ENCODE results near the gene CKS2.

DNA sequence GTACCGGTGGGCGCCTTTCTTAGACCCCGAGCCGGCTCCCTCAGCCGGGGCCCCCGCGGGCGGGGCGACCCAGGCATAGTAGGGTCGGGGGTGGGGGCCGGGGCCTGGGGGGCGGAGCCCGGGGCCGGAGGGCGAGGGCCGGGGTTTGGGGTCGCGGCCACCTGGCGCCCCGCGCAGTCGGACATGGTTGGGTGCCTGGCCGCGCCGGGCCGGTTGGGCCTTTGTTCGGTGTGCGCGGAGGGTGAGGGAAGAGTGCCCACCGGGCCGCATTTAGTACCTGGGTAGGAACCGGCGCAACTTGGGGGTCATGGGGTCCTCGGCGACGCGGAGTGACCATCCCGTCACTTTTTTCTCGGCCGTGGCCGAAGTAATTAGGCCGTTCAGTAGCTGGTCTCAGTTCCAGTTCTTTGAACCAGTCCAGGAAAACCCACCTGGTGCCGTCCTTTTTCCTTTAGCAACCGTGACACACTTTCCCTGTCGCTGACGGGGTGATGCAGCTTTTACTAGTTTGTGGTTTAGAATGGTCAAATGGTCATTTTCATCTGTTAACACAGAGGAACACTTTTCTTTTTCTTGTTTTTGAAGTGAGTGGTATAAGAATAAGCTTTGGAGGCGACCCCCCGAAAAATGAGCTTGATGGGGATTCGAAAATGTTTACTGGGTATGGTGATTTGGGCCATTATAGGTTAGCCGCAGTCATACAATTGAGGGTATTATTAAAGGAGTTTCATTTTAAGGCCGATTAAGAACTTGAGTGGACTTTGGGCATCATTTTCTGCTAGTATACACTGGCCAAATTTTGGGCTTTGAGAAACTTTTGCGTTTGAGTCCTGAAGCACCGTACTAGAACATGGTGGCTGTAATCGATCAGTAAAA, 589 bp downstream of the CKS2 start:
- no peak for TF ChIP-seq POLR2A (IDR thresholded peaks at IDR 0.05)
- TF ChIP-seq, protein P1, sequence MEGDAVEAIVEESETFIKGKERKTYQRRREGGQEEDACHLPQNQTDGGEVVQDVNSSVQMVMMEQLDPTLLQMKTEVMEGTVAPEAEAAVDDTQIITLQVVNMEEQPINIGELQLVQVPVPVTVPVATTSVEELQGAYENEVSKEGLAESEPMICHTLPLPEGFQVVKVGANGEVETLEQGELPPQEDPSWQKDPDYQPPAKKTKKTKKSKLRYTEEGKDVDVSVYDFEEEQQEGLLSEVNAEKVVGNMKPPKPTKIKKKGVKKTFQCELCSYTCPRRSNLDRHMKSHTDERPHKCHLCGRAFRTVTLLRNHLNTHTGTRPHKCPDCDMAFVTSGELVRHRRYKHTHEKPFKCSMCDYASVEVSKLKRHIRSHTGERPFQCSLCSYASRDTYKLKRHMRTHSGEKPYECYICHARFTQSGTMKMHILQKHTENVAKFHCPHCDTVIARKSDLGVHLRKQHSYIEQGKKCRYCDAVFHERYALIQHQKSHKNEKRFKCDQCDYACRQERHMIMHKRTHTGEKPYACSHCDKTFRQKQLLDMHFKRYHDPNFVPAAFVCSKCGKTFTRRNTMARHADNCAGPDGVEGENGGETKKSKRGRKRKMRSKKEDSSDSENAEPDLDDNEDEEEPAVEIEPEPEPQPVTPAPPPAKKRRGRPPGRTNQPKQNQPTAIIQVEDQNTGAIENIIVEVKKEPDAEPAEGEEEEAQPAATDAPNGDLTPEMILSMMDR (IDR thresholded peaks at IDR 0.05), result no peak

Measured in lower leg skin (tissue), 3 donors.